Right lung (tissue), 5 donors: ENCODE results near the gene TMEM106C. TPM values are rescaled to one million over a fixed set of nuclear protein-coding genes. Genes with fewer than 3 reads are reported as not detected.

Source experiments
- DNase-seq, 2 donors: peaks; one replicate each; pipeline ENCODE4 v3.0.0-alpha.2; 2013
- polyA plus RNA-seq, 5 donors: library from polyadenylated mRNA; unstranded; fragments of 120-200 nt; gene quantifications; one replicate each; pipeline versions ENCODE4 v1.2.1 to v1.2.3, GENCODE V29; 2013; ENCODE audit warnings: inconsistent platforms in 1 of 5, low replicate concordance in 1 of 5; ENCODE audit not compliant: insufficient read length in 5 of 5, insufficient read depth in 1 of 5

TMEM106C gene
- polyA plus RNA-seq, 5 donors, result 74.9 to 110 (median 109) TPM

- DNase-seq, result no peak
These were observed 14.6 kb downstream of the TMEM106C start for GRCh38 chr12:47977772-47978597.

DNA sequence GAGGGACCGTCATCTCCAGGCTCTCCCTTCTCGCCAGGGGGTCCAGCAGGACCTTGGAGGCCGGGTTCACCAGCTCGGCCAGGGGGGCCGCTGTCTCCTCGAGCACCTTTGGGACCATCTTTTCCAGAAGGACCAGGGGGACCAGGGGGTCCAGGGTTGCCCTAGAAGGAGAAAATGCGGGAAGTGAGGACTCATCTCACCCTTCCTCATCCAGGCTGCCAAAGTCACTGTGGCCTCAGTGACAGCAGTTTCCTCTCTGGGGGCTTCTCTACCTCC is 15.1 kb downstream of the TMEM106C start:
- DNase-seq, result no peak

- no peak for DNase-seq
These were observed 15.8 kb downstream of the TMEM106C start for GRCh38 chr12:47979166-47979565.

GRCh38 chr12:47979686-47980085 is 16.3 kb downstream of the TMEM106C start:
- DNase-seq, result no peak

DNA sequence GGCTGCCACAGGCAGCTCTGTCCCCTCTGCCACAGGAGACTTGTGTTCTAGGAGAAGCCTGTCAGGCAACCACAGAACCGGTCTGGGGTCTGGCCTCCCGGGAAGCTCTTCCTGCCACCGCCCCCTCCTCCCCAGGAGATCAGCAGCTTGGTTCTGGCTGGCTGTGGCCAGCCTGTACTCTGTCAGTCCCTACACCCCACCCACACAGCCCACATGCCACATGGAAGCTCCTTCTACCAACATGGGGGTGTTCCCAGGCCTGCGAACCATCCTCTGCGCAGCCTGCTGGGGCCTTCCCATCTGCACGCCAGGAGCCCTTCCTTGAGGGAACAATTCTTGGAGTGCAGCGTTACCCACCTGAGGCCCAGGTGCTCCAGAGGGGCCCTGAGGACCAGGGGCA is 16.8 kb downstream of the TMEM106C start:
- no peak for DNase-seq

- no peak for DNase-seq
These were observed 17.5 kb downstream of the TMEM106C start for GRCh38 chr12:47980779-47981495.

GRCh38 chr12:47981496-47982260 is 18.3 kb downstream of the TMEM106C start:
- no peak for DNase-seq

DNA sequence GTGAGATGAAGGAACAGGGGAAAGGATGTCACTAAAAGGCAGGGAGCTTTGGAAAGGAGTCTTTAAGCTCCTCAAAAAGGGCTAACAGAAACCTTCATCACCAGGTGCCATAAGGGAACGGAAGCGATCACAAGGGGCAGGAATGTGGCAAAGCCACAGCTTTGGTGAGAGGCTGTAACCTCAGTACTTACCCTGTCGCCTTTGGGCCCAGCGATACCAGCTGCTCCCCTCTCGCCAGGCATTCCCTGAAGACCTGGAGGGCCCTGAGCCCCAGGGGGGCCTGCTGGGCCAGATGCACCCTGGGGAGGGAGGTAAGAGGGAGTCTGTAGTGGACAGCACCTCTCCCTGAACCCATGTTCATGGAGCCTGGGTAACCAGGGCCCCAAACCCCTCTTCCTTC is 18.9 kb downstream of the TMEM106C start:
- DNase-seq, result no peak

DNA sequence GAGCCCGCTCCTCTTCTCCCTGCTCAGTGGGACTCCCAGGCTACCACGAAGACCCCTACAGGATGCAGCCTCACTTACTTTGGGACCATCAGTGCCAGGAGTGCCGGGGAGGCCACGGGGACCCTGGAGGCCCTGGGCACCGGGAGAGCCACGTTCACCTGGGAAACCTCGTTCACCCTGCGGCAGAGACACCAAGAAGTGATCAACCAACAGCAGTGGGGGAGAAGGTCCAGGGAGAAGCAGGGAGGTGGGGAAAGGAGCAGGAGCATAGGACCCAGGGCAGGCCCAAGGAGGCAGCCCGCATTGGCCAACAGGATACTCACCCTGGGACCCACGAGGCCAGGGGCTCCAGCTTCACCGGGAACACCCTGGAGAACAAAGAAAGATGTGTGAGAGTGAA is 19.4 kb downstream of the TMEM106C start:
- DNase-seq, result no peak

DNA sequence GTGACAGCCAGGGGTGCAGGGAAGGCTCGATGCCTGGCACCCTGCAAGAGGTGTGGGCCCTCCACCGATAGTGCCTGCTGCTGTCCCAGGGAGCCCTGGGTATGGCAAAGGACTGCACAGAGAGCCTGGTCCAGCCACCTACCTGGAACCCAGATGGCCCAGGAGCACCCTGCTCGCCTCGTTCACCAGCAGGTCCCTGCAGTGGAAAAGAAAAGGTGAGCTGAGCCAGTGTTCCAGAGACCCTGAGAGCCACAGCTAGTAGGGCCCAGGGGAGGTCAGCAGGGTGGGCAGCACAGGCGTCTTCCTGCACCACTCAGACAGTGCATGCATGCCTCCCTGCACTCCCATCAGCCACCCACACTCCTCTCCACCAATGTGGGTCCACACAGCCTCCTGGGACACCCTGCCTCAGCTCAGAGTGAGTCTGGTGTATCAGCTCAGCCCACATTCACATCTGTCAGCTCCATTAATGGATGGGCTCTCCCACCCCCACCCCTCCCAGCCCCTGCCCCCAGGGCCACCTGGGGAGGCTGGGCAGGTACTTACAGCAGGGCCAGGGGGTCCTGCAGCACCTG is 20.2 kb downstream of the TMEM106C start:
- DNase-seq, result no peak

- DNase-seq, result no peak
These were observed 21.0 kb downstream of the TMEM106C start for GRCh38 chr12:47984331-47984801.

DNA sequence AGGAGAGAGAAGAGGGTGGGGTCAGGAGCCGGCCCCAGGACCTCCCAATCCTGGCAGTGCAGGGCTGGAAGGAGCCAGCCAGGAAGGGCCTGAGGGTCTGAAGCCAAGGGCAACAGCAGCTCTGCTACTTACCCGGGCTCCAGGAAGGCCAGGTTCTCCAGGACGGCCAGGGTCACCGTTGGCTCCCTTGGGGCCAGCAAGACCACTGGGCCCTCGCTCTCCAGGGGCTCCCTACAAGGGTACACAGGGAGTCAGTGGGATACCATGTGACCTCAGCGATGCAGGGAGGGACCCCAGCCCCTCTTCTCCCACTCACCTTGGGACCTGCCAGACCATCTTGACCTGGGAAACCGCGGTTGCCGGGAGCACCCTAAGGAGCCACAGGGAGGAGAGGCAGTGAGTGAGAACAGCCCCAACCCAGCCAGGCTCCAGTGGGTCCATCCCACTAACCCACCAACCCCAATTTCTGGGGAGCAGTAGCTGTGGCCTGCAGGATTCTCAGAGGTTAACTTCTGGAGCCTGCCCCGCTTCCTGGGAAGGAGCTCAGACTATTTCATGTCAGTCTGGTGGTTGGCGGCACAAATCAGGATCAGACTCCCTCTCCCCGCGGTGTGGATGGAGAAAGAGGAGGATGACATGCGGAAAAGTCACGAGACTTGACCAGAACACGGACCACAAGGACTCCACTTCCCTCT is 22.3 kb downstream of the TMEM106C start:
- no peak for DNase-seq

GRCh38 chr12:47986291-47986660 is 22.9 kb downstream of the TMEM106C start:
- no peak for DNase-seq

DNA sequence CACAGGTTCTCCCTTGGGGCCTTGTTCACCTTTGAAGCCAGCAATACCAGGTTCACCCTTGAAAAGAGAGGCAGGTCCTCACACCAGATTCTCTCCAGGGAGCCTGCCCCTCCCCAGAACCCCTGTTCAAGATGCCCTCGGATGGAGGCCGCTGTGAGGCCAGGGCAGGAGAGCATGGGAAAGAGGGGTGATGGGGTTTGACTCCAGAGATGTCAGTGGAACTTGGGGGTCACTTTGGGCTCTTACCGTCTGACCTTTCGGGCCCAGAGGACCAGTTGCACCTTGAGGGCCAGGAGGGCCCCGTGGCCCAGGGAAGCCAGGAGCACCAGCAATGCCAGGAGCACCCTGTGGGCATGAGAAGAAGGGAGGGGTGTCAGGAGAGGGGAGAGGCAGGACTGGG is 23.4 kb downstream of the TMEM106C start:
- no peak for DNase-seq

GRCh38 chr12:47987411-47988072 is 24.1 kb downstream of the TMEM106C start:
- DNase-seq, result no peak

DNA sequence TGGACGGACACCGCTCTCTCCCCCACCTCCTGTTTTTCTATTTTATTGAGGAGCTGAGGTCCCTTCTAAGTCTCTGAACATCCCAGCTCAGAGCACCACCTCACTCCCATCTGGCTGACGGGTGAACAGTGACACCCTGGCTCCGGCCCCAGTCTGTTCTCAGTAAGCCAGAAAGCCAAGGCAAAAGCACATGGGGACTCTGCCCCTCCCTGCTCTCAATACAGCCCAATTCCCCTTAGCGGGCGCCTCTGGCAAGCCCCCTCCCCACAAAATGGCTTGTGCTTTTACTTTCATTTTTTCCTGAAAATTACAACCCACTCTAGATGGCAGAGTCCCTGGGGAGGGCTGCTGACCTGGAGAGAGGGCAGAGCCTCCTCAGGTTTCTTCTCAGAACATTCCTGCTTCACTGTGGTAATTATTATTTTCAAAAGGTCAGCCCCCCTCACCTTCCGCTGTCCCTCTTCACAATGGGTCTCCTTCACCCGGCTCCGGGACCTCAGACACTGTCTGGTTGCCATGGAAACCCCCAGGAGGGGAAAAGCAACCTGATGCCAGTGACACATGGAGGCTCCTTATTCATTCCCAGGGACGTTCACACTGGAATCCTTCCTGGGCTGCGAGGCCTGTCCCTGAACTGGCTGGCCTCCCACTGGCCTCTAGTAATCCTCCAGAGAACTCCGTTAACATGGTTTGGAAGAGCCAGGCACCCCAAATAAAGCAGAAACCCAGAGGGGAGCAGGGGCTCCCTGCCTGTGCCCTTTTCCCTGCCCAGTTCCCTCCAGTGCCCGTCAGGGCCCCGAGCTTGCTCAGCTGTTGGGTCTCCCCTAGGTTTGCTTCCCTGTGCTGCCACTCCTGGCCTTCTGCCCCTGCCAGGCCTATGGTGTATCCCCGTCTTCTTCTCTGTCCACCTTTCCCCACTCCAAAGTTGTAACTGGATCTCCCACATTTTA is 25.0 kb downstream of the TMEM106C start:
- DNase-seq, result no peak

GRCh38 chr12:47989023-47989417 is 25.6 kb downstream of the TMEM106C start:
- DNase-seq, result no peak

DNA sequence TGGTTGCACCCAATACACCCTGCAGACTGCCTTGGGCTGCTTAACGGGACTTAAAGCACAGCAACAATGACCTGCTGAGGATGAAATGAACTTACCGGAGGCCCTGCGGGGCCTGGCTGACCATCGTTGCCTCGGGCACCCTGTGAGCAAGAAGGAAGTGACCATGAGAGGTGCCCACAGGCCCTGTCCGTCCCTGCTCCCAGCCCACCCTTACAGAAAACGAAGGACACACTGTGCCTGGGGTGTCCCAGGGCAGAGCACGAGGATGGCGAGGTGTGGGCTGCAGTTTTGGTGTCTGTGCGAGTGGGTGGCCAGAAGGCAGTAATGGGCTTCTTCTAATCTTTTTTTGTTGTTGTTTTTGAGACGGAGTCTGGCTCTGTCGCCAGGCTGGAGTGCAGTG is 26.3 kb downstream of the TMEM106C start:
- DNase-seq, result no peak

GRCh38 chr12:47990351-47991105 is 27.1 kb downstream of the TMEM106C start:
- no peak for DNase-seq
